HFF-Myc (cell line): ENCODE data around the gene DPEP1.

Experiments used
- DNase-seq: peaks from one replicate; pipeline ENCODE4 v3.0.0-alpha.2; 2011; ENCODE audit warnings: low read depth; ENCODE audit errors: extremely low read depth
- H3K4me3 ChIP-seq: replicated peaks from 2 replicates; pipeline ENCODE4 v1.5.1; 2011; ENCODE audit warnings: low read depth, mild to moderate bottlenecking, control low read depth, low read length
- CTCF ChIP-seq: IDR thresholded peaks from 2 replicates; pipeline ENCODE4 v1.5.1; 2012; ENCODE audit warnings: mild to moderate bottlenecking, low read depth, low read length, control low read depth; ENCODE audit errors: missing control alignments

DPEP1 gene

GRCh38 chr16:89573826-89574680 is 39.4 kb upstream of the DPEP1 start:
- H3K4me3 ChIP-seq, result no peak overlapping the region
- no peak for DNase-seq
- no peak for TF ChIP-seq CTCF

GRCh38 chr16:89574681-89575246 is 38.7 kb upstream of the DPEP1 start:
- peak; percentile 75 for TF ChIP-seq CTCF
- peak overlapping the region; percentile 77 for H3K4me3 ChIP-seq
- DNase-seq, result no peak

DNA sequence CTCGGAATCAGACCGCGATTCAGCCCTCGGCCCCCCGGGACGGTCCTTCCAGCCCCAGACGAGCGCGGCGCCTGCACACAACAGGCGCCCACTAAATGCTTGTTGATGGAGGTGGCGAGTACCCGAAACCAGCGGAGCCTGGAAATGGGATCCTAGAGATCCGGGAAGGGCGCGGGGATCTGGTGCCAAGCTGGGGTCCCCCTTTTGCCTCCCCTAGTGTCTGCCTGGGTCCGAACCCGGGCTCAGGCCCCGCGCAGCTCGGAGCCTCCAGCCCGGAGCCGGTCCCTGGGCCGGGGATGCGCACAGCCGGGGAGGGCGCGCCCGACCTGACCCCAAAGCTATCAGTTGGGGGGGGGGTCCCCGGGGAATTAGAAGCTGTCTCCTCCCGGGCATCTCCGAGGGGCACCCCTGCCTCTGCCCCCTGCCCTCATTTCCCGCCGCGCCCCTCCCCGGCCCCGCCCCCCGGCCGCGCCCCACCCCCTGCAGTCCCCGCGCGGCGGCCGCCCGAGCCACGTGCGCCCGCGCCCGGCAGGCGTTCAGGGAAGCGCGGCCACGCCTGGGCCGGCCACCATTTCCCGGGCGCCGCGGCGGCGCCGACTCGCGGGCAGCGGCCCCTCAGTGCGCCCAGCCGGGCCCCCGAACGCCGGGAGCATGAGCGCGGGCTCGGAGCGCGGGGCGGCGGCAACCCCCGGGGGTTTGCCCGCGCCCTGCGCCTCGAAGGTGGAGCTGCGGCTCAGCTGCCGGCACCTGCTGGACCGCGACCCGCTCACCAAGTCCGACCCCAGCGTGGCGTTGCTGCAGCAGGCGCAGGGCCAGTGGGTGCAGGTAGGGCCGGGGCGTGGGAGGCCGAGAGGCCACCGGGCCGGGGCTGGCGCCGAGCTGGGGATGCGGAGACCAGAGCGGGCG is 37.9 kb upstream of the DPEP1 start, which contains the start of gene CPNE7:
CPNE7 (plus strand) TSS at position 512 of the 906 bp plus-strand sequence; CDS start at position 652, 140 bp downstream.
- TF ChIP-seq CTCF, result no peak
- H3K4me3 ChIP-seq, result peak within 1 kb of the TSS; percentile 77
- no peak for DNase-seq

- peak overlapping the region; percentile 77 for H3K4me3 ChIP-seq
- TF ChIP-seq CTCF, result no peak
- DNase-seq, result no peak
Measured at GRCh38 chr16:89576153-89577054, 37.0 kb upstream of the DPEP1 start.

DNA sequence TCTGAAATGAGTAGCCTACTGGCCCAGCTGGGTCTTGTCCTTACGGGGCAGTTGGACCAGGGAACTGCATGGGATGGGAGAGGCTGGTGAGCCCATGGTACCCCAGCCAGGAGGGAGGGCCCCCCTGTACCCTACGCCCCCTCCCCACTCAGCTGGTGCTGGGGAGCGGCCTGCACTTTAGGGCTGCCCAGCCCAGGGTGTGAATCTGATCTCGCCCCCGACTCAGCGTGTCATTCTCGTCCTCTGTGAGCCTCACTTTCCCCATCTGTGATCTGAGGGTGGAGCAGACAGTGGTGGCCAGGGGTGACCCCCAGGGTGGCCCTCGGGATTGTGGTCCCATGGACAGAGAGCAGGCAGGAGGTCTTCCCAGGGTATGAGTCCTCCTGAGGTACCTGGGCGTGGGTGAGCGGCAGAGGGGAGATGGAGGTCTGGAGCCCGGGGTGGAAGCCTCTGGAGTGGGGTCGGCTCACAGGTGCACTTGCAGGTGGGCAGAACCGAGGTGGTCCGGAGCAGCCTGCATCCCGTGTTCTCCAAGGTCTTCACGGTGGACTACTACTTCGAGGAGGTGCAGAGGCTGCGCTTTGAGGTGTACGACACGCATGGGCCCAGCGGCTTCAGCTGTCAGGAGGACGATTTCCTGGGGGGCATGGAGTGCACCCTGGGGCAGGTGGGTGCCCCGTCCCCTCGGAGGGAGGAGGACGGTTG is 36.2 kb upstream of the DPEP1 start:
- no peak for TF ChIP-seq CTCF
- peak overlapping the region; percentile 77 for H3K4me3 ChIP-seq
- DNase-seq, result no peak
